ENCODE measurements around the gene FGF23.
A peak's percentile ranks its signal among the peaks of the same experiment; 100 is the strongest.
"Not testable (repeated sequence)": the region's sequence is repeated elsewhere in the genome, so short reads cannot be mapped to it uniquely, and the experiment has no call there.

Gene FGF23

GRCh38 chr12:4379405-4379804 is at the start of gene FGF23:
TSS of gene FGF23 (minus strand) at chr12:4379712. CDS start at chr12:4379582, 130 bp downstream.
- peak; percentile 74 for DNase-seq

- no peak for DNase-seq
Observed at GRCh38 chr12:4424422-4424821, 44.9 kb upstream of the FGF23 start.

- no peak for DNase-seq
Observed at GRCh38 chr12:4423528-4424195, 44.1 kb upstream of the FGF23 start.

GRCh38 chr12:4422985-4423384 is 43.5 kb upstream of the FGF23 start:
- no peak for DNase-seq

GRCh38 chr12:4421590-4422031 is 42.1 kb upstream of the FGF23 start:
- DNase-seq, result peak; percentile 99

GRCh38 chr12:4420138-4420670 is 40.7 kb upstream of the FGF23 start:
- DNase-seq, result no peak

- no peak for DNase-seq
Observed at GRCh38 chr12:4418913-4419312, 39.4 kb upstream of the FGF23 start.

GRCh38 chr12:4417936-4418335 is 38.4 kb upstream of the FGF23 start:
- no peak for DNase-seq

- DNase-seq, result no peak
Observed at GRCh38 chr12:4417455-4417854, 37.9 kb upstream of the FGF23 start.

- no peak for DNase-seq
Observed at GRCh38 chr12:4416276-4416675, 36.8 kb upstream of the FGF23 start.

- DNase-seq, result no peak
Observed at GRCh38 chr12:4412465-4412864, 33.0 kb upstream of the FGF23 start.

GRCh38 chr12:4412056-4412455 is 32.5 kb upstream of the FGF23 start:
- no peak for DNase-seq

GRCh38 chr12:4407136-4407535 is 27.6 kb upstream of the FGF23 start:
- DNase-seq, result no peak

GRCh38 chr12:4404877-4405637 is 25.5 kb upstream of the FGF23 start:
- not testable (repeated sequence) for DNase-seq

GRCh38 chr12:4402996-4403395 is 23.5 kb upstream of the FGF23 start:
- DNase-seq, result no peak

GRCh38 chr12:4401117-4401516 is 21.6 kb upstream of the FGF23 start:
- no peak for DNase-seq

- DNase-seq, result no peak
Observed at GRCh38 chr12:4395818-4396217, 16.3 kb upstream of the FGF23 start.

- DNase-seq, result no peak
Observed at GRCh38 chr12:4393211-4393610, 13.7 kb upstream of the FGF23 start.

GRCh38 chr12:4392223-4392742 is 12.8 kb upstream of the FGF23 start:
- no peak for DNase-seq

GRCh38 chr12:4388662-4389061 is 9.2 kb upstream of the FGF23 start:
- DNase-seq, result no peak

GRCh38 chr12:4388032-4388431 is 8.5 kb upstream of the FGF23 start:
- peak; percentile 88 for DNase-seq

- no peak for DNase-seq
Observed at GRCh38 chr12:4387607-4388006, 8.1 kb upstream of the FGF23 start.

GRCh38 chr12:4386801-4387200 is 7.3 kb upstream of the FGF23 start:
- no peak for DNase-seq

- DNase-seq, result peak; percentile 95
Observed at GRCh38 chr12:4383304-4383865, 3.9 kb upstream of the FGF23 start.

Measured in DMS53 (cell line).